GM21825 (cell line): ENCODE results near the gene SHKBP1.
A peak's percentile ranks its signal among the peaks of the same experiment; 100 is the strongest.

Source experiments
- ATAC-seq: cut with Tn5 transposase; IDR thresholded peaks from one replicate; pipeline ENCODE4 v1.9.1; 2021; ENCODE audit warnings: mild to moderate bottlenecking, moderate library complexity; ENCODE audit not compliant: unreplicated experiment

SHKBP1 gene

DNA sequence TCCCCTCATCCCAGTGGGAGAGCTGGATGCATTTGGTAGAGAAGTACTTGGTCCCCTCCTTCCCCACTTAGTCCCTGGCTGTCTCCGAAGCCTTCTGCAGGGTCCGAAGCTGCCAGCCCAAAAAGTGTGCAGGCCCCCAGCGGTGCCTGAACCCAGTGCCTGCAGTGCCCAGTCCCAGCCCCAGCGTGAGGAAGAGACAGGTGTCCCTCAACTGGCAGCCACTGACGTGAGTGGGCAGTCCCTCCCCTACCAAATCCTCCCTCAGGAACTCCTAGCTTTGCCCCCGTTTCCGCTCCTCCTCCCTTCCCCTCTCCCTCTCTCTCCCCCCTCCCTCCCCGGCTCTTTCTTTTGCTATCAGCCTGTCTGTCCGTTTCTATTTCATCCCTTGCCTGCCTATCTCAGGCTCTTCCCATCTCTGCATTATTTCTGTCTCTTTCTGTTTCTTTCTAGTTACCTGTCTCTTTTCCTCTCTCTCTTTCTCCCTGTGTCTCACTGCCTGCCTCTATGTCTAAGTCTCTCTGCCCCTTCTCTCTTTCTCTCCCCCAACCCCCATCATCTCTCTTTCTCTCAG is 22.7 kb downstream of the SHKBP1 start:
- no peak for ATAC-seq

DNA sequence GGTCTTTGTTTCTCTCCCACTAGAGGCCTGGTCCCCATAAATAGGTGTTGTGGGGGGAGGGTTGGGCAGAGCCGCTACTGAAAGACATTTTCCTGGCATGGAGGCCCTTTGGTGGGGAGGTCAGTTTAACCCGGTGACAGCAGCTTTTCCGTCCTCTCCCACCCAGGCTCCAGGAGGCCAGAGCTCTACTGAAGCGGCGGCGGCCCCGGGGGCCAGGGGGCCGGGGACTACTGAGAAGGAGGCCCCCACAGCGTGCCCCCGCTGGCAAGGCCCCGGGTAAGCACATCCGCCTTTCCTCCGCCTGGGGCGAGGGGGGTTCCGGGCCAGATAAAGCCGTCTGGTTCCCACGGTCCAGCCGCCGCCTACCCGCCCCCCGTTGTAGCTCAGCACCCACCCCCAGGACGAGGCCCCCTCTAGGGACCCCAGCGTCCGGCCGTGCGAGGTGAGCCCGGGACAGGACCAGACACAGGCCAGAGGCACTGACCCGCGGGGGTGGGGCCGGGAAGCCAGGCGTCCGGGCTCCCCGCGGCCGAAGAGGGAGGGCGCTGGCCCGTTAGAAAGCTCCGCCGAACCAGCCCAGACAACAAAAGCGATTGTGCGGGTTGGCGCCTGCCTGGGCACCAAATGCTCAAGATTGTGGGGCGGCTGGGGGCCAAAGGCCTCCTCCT is 23.4 kb downstream of the SHKBP1 start:
- no peak for ATAC-seq

DNA sequence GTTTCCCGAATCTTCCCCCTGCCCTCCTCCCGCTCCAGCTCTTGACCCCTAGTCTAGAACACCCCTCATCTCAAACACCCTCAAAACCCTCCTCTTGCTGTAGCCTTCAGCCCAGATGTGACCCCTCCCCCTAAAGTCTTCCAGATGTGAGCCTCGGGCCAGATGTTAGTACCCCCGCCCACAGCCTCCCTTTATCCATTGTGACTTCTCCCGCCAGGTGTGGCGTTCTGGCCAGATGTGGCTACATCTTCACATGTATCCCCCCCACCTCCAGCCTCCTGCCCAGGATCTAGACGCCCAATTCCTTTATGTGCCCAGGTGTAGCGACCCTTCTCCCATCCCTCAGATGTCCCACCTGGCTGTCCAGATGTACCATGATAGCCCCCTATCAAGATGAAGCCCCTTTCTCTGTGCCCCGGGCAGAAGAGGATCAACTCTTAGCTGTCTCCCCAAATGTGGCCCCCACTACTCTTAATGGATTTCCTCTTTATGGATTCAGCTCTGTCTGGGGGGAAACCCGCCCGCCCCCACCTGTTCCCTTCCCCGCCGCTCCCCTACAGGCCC is 24.0 kb downstream of the SHKBP1 start:
- no peak for ATAC-seq

DNA sequence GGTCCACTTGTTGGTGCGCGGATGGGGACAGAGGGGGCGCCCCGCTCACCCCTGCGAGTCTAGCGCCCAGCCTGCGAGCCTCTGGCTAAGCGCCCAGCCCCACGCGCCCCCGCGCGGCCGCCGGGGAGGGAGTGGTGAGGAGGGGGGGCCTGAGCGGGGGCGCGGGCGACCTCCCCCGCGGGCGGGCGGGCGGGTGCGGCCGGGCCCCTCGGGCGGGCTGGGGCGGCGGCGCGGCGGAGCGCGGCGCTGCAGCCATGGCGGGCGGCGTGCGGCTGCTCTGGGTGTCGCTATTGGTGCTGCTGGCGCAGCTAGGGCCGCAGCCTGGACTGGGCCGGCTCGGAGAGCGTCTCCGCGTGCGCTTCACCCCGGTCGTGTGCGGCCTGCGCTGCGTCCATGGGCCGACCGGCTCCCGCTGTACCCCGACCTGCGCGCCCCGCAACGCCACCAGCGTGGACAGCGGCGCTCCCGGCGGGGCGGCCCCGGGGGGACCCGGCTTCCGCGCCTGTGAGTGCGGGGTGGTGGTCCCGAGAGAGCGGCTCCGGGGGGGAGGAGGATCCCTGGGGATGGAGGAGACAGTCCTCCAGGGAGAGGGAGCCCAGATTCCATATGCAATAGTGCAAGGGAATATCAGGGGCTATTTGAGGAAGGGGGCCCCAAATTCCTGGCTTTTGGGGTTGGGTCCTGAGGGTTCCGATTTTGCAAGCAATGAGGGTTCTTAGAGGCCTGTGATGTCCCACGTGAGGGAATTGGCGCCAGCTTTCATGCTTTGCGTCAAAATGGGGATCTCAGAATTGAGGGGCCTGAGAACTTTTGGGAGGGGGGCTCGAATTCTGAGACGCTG is 24.7 kb downstream of the SHKBP1 start, which contains the start of gene LTBP4:
TSS of gene LTBP4 (plus strand) at position 236 of the 841 bp plus-strand sequence. CDS start at position 255, 19 bp downstream.
- ATAC-seq, result no peak

DNA sequence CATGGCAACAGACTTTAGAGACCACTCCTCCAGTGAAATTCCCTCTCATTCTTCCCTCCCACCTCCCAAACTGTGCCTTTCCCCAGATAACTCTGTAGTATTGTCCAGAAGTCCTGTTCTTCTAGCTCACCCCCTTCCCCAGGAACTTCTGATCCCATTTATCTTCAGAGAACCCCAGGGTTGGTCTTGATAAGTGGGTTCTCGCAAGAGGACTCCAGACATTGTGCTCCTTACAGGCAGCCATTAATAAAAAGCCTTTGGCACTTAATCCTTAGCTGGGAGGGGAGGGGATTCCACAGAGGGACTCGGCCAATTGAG is 26.4 kb downstream of the SHKBP1 start:
- no peak for ATAC-seq

DNA sequence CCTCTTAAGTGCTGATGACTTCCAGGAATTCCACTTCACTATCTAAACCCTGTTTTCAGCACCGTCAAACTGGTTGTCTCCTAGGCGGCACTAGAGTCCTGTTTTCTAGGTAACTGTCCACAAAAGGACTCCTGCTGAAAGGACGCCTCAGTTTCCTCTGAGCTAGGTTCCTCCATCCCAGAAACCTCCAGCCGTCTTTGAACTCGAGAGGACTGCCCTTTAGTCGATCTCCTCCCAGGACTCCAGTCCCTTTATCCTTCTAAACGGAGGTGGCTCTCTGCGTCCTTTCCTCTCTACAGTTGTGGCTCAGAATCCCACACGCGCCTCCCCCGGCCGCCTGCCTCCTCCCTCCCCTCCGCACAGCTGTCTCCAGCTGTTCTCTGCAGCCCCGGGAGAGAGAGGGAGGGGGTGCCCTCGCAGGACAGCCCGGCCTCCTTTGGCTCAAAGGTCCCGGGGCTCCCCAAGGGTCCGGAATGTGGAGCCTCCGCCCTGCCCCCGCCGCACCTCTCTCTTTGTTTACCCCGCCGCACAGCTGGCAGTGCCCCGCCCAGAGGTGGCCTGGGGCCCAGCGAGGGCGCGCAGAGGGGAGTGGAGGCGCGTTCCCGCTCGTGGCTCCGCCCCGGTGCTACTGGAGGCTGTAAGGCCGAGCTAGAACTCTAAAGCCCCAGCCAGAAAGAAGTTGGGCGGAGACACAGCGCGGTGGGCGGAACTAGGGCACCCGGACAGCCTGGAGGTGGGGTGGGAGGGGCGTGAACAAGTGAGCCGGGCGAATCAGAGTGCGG is 26.9 kb downstream of the SHKBP1 start:
- peak; percentile 59 for ATAC-seq

DNA sequence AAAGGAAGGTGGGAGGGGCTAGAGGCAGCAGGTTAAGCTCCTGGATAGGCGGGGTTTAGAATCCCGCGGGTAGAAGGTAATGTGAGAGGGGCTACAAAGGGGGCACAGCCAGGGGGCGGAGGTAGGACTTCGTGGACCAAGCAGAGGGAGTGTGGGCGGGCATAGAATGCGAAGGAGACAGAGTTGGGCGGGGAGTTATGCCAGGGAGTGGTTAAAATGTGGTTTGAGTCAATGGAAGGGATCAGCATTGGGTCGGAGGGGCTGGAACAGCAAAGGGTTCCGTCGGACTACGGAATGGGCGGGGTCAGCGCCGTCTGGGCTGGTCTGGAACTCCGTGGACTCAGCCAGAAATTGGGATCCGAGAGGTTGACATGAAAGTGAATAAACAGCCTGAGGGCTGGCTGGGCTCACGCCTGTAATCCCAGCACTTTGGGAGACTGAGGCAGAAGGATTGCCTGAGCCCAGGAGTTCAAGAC is 27.5 kb downstream of the SHKBP1 start:
- ATAC-seq, result no peak

DNA sequence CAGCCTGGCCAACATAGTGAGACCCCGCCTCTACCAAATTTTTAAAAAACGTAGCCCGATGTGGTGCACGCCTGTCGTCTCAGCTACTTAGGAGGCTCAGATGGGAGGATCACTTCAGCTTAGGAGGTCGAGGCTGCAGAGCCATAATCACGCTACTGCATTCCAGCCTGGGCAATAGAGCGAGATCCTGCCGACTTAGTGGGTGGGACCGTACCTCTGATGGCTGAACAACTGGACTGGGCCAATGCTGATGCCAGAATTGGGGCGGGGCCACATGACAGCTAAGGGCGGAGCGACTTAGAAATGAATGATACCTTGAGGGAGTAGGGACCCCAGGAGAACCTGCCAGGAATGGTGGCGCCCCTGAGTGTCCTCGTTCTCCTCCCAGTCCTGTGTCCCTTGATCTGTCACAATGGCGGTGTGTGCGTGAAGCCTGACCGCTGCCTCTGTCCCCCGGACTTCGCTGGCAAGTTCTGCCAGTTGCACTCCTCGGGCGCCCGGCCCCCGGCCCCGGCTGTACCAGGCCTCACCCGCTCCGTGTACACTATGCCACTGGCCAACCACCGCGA is 28.1 kb downstream of the SHKBP1 start:
- no peak for ATAC-seq

DNA sequence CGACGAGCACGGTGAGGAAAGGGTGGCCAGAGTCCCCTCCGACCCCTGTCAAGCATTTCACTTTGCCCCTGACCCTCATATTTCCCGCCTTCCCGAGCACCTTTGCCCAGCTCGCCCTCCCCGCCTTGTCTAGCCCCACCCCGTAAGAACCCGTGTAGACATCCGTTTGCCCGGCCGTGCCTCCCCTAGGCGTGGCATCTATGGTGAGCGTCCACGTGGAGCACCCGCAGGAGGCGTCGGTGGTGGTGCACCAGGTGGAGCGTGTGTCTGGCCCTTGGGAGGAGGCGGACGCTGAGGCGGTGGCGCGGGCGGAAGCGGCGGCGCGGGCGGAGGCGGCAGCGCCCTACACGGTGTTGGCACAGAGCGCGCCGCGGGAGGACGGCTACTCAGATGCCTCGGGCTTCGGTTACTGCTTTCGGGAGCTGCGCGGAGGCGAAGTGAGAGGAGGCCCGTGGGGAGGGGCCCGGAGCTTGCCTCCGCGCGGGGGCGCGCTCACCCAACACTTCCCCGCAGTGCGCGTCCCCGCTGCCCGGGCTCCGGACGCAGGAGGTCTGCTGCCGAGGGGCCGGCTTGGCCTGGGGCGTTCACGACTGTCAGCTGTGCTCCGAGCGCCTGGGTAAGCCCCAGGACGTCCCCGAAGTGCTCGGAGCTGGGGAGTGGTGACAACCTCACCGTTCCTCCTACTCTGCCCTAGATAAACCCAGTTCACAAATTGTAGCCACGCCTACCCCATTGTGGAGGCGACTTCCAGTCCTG is 28.7 kb downstream of the SHKBP1 start:
- peak; percentile 22 for ATAC-seq

DNA sequence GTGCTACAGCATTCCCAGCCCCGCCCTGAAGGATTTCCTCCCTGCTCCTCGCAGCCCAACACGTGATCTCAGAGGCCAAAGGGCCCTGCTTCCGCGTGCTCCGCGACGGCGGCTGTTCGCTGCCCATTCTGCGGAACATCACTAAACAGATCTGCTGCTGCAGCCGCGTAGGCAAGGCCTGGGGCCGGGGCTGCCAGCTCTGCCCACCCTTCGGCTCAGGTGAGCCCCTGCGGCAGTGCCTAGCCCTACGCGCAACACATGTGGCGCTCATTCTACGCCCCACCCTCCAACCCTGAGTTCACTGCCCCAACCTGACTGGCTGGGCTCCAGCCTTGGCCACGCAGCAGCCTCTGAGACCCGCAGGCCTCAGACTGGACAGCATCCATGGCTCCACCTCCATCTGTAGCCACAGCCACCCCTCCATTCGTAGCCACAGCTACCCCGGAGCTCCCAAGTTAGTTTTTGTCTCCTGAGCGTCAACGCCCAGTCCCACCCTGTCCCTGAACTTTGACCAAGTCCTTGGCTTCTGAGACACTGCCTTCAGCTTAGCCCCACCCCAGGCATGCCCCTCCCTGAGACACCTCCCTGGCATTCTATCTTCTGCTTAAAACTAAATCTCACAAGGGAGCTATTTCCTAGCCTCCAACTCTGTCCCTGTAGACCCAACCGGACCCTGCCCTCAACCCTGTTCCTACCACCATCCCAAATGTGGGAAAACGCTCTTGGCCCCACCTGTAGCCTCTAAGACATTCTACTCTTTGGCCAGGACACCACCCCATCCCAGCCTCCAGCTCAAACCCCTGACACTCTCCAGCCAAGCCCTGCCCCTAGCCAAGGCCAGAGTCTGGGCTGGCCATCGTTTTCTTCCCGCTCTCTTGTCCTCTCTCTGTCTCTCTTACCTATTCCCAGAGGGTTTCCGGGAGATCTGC is 30.9 kb downstream of the SHKBP1 start:
- no peak for ATAC-seq

DNA sequence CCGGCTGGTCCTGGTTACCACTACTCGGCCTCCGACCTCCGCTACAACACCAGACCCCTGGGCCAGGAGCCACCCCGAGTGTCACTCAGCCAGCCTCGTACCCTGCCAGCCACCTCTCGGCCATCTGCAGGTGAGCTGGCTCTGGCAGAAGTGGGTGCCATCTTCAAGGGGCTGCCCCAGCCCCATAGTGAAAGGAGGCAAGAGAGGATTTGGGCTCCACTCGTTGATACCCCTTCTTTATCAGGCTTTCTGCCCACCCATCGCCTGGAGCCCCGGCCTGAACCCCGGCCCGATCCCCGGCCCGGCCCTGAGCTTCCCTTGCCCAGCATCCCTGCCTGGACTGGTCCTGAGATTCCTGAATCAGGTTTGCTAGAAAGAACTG is 31.6 kb downstream of the SHKBP1 start:
- ATAC-seq, result no peak

DNA sequence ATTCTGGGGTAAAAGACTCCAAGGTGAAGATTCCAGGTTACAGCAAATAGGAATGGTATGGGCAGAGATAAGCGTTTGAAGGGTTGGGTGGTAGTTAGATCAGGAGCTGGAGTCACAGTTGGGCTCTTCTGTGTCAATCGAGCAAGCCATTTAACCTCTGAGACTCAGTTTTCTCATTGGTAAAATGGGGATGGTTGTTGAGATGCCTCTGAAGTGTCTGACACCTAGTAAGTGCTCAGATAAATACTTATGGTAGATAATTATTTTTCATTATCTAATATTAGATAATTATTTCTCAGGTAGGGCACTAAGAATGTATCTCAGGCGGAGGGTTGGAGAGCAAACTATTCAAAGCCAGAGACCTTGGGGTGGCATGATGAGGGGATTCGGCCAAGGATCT is 32.3 kb downstream of the SHKBP1 start:
- no peak for ATAC-seq

DNA sequence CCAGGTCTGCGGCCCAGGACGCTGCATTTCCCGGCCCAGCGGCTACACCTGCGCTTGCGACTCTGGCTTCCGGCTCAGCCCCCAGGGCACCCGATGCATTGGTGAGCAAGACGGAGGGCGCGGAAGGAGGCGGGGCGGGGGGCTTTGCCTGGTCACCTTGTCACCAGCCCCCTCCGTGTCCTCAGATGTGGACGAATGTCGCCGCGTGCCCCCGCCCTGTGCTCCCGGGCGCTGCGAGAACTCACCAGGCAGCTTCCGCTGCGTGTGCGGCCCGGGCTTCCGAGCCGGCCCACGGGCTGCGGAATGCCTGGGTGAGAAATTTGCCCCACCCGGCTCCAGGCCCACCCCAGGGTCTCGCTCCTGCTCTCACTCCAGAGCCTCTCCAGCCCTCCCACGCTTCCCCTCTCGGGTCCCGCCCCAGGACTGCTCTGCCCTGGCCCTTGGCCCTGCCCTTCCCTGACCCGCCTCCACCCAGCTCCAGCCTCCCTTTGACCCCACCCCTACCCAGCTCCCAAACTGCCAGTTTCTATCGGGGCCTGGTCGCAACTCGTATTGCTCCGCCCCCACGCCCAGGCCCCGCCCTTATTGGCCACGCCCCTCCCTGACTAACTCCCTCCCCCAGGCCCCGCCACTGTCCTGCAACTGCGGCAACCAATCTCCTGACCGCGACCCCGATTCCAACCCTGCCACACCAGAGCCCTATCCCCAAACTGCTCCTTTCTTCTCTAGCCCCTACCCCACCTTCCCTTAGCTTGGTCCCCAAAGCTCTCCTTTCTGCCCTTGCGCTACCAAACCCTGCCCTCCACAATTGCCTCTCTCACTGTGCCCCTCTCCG is 33.1 kb downstream of the SHKBP1 start:
- peak; percentile 47 for ATAC-seq

DNA sequence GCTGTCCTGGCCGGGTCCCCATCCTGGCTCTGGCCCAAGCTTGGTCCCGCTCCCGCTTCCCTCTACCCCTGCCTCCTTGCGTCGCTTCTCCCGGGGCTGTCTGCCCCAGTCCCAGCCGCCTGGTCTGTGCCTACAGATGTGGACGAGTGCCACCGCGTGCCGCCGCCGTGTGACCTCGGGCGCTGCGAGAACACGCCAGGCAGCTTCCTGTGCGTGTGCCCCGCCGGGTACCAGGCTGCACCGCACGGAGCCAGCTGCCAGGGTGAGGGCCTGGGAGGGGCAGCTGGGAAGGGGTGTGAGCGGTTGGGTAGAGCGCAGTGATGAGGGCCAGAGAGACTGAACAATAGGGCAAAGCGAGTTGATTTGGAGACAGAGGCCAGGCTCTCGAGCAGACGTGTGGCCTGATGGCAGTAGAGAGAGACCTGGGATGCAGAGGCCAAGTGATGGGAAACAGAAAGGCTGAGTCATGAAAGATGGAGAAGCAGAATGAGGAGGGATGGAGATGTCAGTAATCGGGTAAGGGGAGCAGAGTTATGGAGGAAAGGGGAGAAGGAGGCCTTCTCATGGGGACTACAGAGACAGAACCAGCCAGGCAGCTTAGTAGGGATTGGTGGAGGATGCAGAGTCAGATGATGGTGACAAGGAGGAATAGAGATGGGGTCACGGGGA is 33.9 kb downstream of the SHKBP1 start:
- no peak for ATAC-seq

DNA sequence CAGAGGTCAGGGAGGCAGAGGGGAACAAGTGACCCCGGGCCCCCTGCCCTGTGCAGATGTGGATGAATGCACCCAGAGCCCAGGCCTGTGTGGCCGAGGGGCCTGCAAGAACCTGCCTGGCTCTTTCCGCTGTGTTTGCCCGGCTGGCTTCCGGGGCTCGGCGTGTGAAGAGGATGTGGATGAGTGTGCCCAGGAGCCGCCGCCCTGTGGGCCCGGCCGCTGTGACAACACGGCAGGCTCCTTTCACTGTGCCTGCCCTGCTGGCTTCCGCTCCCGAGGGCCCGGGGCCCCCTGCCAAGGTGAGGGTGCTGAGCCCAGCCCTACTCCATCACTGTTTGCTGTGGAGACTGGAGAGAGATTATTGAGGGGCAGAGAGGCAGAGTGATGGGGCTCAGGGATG is 34.4 kb downstream of the SHKBP1 start:
- ATAC-seq, result no peak

DNA sequence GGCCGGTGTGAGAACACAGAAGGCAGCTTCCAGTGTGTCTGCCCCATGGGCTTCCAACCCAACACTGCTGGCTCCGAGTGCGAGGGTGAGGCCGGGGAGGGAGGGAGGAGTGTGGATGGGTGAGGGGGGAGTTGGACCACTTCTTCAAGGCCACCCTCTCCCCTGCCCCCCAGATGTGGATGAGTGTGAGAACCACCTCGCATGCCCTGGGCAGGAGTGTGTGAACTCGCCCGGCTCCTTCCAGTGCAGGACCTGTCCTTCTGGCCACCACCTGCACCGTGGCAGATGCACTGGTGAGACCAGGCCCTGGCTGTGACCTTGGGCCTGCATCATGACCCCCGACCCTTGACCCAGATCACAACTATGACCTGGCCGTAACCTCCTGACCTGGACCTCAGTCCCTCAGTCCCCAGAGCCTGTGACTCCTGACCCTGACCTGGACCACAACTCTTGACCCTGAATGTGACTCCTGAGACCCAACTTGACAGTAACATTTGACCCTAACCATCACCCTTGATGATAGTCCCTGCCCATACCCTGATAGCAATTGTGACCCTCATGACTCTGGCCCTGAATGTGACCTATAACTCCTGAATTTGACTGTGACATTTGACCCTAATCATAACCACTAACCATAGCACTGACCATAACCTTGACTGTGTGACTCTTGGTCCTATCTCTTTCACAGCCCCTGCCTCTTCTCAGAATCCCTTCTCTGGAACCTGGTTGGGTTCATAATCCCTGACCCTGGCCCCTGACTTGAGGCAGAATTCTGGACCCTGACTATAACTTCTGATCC is 35.4 kb downstream of the SHKBP1 start:
- ATAC-seq, result no peak
